Measurements from ENCODE around the gene NFIA. TPM values are rescaled to one million over a fixed set of nuclear protein-coding genes. Genes with fewer than 3 reads are reported as not detected.

NFIA gene
- polyA plus RNA-seq, 3 donors: 1.4 to 5.3 (median 2.4) TPM

DNA sequence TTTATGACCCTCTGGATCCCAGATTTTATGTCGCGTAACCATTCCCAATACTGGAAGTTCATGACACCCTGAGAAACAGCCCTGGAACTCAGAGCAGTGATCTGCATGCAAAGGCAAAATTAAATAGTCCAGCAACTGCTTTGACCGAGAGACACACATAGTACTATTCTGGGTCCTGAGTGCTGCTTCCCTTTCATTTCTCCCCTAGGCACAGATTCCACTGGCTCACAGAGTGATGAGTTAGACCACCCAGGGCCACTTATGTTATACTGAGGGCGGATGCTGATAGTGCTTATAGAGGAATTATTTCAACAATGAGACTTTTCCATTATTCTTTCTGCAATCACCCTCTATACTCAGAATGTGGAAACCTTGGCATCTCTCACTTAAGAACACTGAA, 69.2 kb downstream of the NFIA start:
- intact Hi-C loops (cut with micrococcal nuclease): no loop called here
- no peak overlapping the region for H3K4me2 ChIP-seq (replicated peaks; ENCODE audit: extremely low read depth, low read length, poor library complexity, severe bottlenecking)
- H3K9me3 ChIP-seq (replicated peaks in 1 of 2; ENCODE audit: control insufficient read depth in 1 of 2, insufficient read depth in 1 of 2, low read length in 2 of 2): no peaks in the 10 kb centered on the region
- H3K36me3 ChIP-seq (replicated peaks in 1 of 2; ENCODE audit: control insufficient read depth in 1 of 2, insufficient read depth in 2 of 2, low read length in 2 of 2): no peaks in the 10 kb centered on the region
- Mint-ChIP-seq H3K36me3 (peaks cover 2 to 4% of the 10 kb centered on the region in 2 donors), H3K4me1 (peaks cover 5% of the 10 kb centered on the region), H3K9me3 (no peaks in the 10 kb centered on the region), H3K4me3 (no peak overlapping the region), H3K27ac (no peak overlapping the region), H3K27me3 (ENCODE audit: low read depth in 3 of 3) (peaks cover 0 to 6% (median 0%) of the 10 kb centered on the region in 3 donors)
- H3K4me1 ChIP-seq (ENCODE audit: control insufficient read depth in 1 of 2, insufficient read depth in 2 of 2, low read length in 2 of 2): peaks cover 0 to 4% of the 10 kb centered on the region in 2 donors
- TF ChIP-seq, protein P1, sequence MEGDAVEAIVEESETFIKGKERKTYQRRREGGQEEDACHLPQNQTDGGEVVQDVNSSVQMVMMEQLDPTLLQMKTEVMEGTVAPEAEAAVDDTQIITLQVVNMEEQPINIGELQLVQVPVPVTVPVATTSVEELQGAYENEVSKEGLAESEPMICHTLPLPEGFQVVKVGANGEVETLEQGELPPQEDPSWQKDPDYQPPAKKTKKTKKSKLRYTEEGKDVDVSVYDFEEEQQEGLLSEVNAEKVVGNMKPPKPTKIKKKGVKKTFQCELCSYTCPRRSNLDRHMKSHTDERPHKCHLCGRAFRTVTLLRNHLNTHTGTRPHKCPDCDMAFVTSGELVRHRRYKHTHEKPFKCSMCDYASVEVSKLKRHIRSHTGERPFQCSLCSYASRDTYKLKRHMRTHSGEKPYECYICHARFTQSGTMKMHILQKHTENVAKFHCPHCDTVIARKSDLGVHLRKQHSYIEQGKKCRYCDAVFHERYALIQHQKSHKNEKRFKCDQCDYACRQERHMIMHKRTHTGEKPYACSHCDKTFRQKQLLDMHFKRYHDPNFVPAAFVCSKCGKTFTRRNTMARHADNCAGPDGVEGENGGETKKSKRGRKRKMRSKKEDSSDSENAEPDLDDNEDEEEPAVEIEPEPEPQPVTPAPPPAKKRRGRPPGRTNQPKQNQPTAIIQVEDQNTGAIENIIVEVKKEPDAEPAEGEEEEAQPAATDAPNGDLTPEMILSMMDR (IDR thresholded peaks at IDR 0.05): no peak
- no peaks in the 10 kb centered on the region for H3K27me3 ChIP-seq (ENCODE audit: control insufficient read depth in 2 of 2, insufficient read depth in 2 of 2, low read length in 2 of 2)
- no peak for DNase-seq
- H3K4me3 ChIP-seq (replicated peaks in 1 of 3; ENCODE audit: low read depth in 2 of 3, low read length in 3 of 3): no peak overlapping the region
- 93% methylated on average over 2 of the region's 4 CpGs for WGBS (ENCODE audit: insufficient coverage)
- H3K79me2 ChIP-seq (ENCODE audit: insufficient read depth, low read length): no peaks in the 10 kb centered on the region
- no peak overlapping the region for H3K27ac ChIP-seq (ENCODE audit: low read depth in 1 of 2, low read length in 2 of 2)
- H3K9ac ChIP-seq (ENCODE audit: insufficient read depth, low read length, poor library complexity, severe bottlenecking): no peak overlapping the region
- H4K20me1 ChIP-seq (ENCODE audit: insufficient read depth, low read length): no peaks in the 10 kb centered on the region
- no peak overlapping the region for H2AFZ ChIP-seq (ENCODE audit: insufficient read depth, low read depth, low read length, poor library complexity, severe bottlenecking)

DNA sequence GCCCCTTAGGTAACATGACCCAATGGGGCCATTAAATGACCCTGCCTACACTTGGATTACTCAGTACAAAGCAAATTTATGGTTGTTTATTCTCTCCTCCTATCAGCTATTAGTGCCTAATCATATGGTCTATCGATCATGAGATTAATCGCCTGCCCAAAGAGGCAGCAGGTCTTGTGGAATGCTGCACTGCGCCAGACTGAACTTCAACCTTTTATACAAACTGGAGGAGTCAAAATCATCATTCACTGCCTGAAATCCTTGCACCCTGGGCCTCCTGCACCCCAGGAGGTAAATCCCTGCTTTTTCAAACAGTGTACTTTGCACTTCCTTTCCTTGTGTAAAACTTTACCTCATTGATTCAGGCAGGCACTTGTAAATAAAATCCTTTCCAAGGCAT, 69.7 kb downstream of the NFIA start:
- DNase-seq: no peak
- Histone ChIP-seq H3K27me3 (ENCODE audit: control insufficient read depth in 2 of 2, insufficient read depth in 2 of 2, low read length in 2 of 2) (no peaks in the 10 kb centered on the region), H3K36me3 (replicated peaks in 1 of 2; ENCODE audit: control insufficient read depth in 1 of 2, insufficient read depth in 2 of 2, low read length in 2 of 2) (no peaks in the 10 kb centered on the region), H3K79me2 (ENCODE audit: insufficient read depth, low read length) (no peaks in the 10 kb centered on the region), H3K4me2 (replicated peaks; ENCODE audit: extremely low read depth, low read length, poor library complexity, severe bottlenecking) (no peak overlapping the region), H3K27ac (ENCODE audit: low read depth in 1 of 2, low read length in 2 of 2) (no peak overlapping the region), H2AFZ (ENCODE audit: insufficient read depth, low read depth, low read length, poor library complexity, severe bottlenecking) (no peak overlapping the region), H4K20me1 (ENCODE audit: insufficient read depth, low read length) (no peaks in the 10 kb centered on the region), H3K9me3 (replicated peaks in 1 of 2; ENCODE audit: control insufficient read depth in 1 of 2, insufficient read depth in 1 of 2, low read length in 2 of 2) (no peaks in the 10 kb centered on the region), H3K4me3 (replicated peaks in 1 of 3; ENCODE audit: low read depth in 2 of 3, low read length in 3 of 3) (no peak overlapping the region), H3K4me1 (ENCODE audit: control insufficient read depth in 1 of 2, insufficient read depth in 2 of 2, low read length in 2 of 2) (peaks cover under 1 to 9% of the 10 kb centered on the region in 2 donors), H3K9ac (ENCODE audit: insufficient read depth, low read length, poor library complexity, severe bottlenecking) (no peak overlapping the region)
- H3K27me3 Mint-ChIP-seq (ENCODE audit: low read depth in 3 of 3): peaks cover 0 to 6% (median 0%) of the 10 kb centered on the region in 3 donors
- peaks cover 9% of the 10 kb centered on the region for H3K4me1 Mint-ChIP-seq
- 100% methylated on average over 3 of the region's 3 CpGs for WGBS (ENCODE audit: insufficient coverage)
- TF ChIP-seq, protein P1 (IDR thresholded peaks at IDR 0.05): no peak
- H3K27ac Mint-ChIP-seq: no peak overlapping the region
- intact Hi-C loops (cut with micrococcal nuclease): no loop called here
- H3K4me3 Mint-ChIP-seq: no peak overlapping the region
- H3K9me3 Mint-ChIP-seq: no peaks in the 10 kb centered on the region
- peaks cover 2 to 4% of the 10 kb centered on the region in 2 donors for H3K36me3 Mint-ChIP-seq
